ENCODE measurements around the gene DCAF15. TPM values are rescaled to one million over a fixed set of nuclear protein-coding genes. Genes with fewer than 3 reads are reported as not detected.

The DCAF15 gene
- total and polyA plus RNA-seq, 2 donors (not counting 3 experiments of a cell fraction or from before 2014, with no cell fraction given) = 41.9 to 42.4 TPM

GRCh38 chr19:13942023-13942684 is 10.2 kb upstream of the DCAF15 start:
- TF ChIP-seq POLR2AphosphoS5 (IDR thresholded peaks at IDR 0.05; ENCODE audit: insufficient read depth, low read depth, low read length) = no peak
- TF ChIP-seq MAX (IDR thresholded peaks at IDR 0.05; ENCODE audit: insufficient read depth, insufficient read length) = no peak
- ChIA-PET POLR2A (no interaction called here), CTCF (interaction anchor here (1.2 kb wide), 1 partner anchor 10 kb away, joined by 4 read pairs; no protein-coding TSS in a partner anchor)
- H3K27ac ChIP-seq (ENCODE audit: insufficient read depth, low read depth, low read length) = no peak overlapping the region
- H3K79me2 ChIP-seq (ENCODE audit: control insufficient read depth, insufficient read depth, low read length) = no peaks in the 10 kb centered on the region
- intact Hi-C loops (cut with micrococcal nuclease) (no loop called here), dilution Hi-C loops (cut with MboI; ENCODE audit: extremely low pct_ligation_motif_present, low sequenced_read_pairs) (no loop called here)
- no peak overlapping the region for H2AFZ ChIP-seq (ENCODE audit: low read depth, low read length)
- no peak for FAIRE-seq
- H3K4me1 ChIP-seq (ENCODE audit: control insufficient read depth, extremely low read depth, insufficient read depth, low read length) = no peaks in the 10 kb centered on the region
- H3K9ac ChIP-seq (replicated peaks; ENCODE audit: extremely low read depth, insufficient read depth, low read length) = no peak overlapping the region
- H3K27me3 ChIP-seq (ENCODE audit: control insufficient read depth in 2 of 2, insufficient read depth in 2 of 2, low read length in 2 of 2) = peaks cover 0 to 3% of the 10 kb centered on the region in 2 experiments
- H3K36me3 ChIP-seq (ENCODE audit: control insufficient read depth in 2 of 2, extremely low read depth in 1 of 2, insufficient read depth in 2 of 2, low read length in 2 of 2) = no peaks in the 10 kb centered on the region
- no peaks in the 10 kb centered on the region for H4K20me1 ChIP-seq (replicated peaks; ENCODE audit: control insufficient read depth, extremely low read depth, insufficient read depth, low read length)
- H3K4me3 ChIP-seq (replicated peaks in 1 of 3; ENCODE audit: insufficient read depth in 1 of 3, low read depth in 1 of 3, low read length in 3 of 3) = no peak overlapping the region
- H3K4me2 ChIP-seq (ENCODE audit: insufficient read depth, low read length) = no peak overlapping the region
- no peaks in the 10 kb centered on the region for H3K9me3 ChIP-seq (replicated peaks; ENCODE audit: control insufficient read depth, insufficient read depth, low read length)
- BruUV-seq (replicated peaks) = no TSS peak
- no peaks in the 10 kb centered on the region for H3K9me1 ChIP-seq (replicated peaks; ENCODE audit: control insufficient read depth, extremely low read depth, insufficient read depth, low read length)
- peak; percentile 13 for DNase-seq (ENCODE audit: low read depth, low spot score)

DNA sequence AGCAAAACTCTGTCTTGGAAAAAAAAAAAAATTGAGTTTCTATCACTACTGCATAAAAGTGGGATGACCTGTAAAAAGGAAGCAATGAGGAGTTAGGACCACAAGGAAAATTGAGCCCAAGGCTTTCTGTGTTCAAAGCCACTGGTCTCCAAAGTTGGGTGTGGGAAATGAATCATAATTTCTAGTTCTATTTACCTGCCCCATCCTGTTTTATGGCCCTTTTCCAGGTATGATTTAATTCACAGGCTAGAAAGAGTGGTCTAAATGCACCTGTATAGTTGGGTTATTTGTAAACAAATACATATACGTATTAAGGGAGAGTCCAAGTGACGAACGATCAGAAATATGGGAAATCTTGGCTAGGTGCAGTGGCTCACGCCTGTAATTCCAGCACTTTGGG is 5.9 kb upstream of the DCAF15 start:
- Histone ChIP-seq H3K4me1 (ENCODE audit: control insufficient read depth, extremely low read depth, insufficient read depth, low read length) (no peaks in the 10 kb centered on the region), H3K9me3 (replicated peaks; ENCODE audit: control insufficient read depth, insufficient read depth, low read length) (no peaks in the 10 kb centered on the region), H3K79me2 (ENCODE audit: control insufficient read depth, insufficient read depth, low read length) (no peaks in the 10 kb centered on the region), H3K4me2 (ENCODE audit: insufficient read depth, low read length) (no peak overlapping the region), H3K4me3 (replicated peaks in 1 of 3; ENCODE audit: insufficient read depth in 1 of 3, low read depth in 1 of 3, low read length in 3 of 3) (no peak overlapping the region), H3K9me1 (replicated peaks; ENCODE audit: control insufficient read depth, extremely low read depth, insufficient read depth, low read length) (no peaks in the 10 kb centered on the region), H4K20me1 (replicated peaks; ENCODE audit: control insufficient read depth, extremely low read depth, insufficient read depth, low read length) (no peaks in the 10 kb centered on the region), H3K9ac (replicated peaks; ENCODE audit: extremely low read depth, insufficient read depth, low read length) (no peak overlapping the region), H3K27me3 (ENCODE audit: control insufficient read depth in 2 of 2, insufficient read depth in 2 of 2, low read length in 2 of 2) (no peaks in the 10 kb centered on the region), H3K27ac (ENCODE audit: insufficient read depth, low read depth, low read length) (no peak overlapping the region), H2AFZ (ENCODE audit: low read depth, low read length) (no peak overlapping the region), H3K36me3 (ENCODE audit: control insufficient read depth in 2 of 2, extremely low read depth in 1 of 2, insufficient read depth in 2 of 2, low read length in 2 of 2) (no peaks in the 10 kb centered on the region)
- BruUV-seq (replicated peaks) = no TSS peak
- FAIRE-seq = no peak
- DNase-seq (ENCODE audit: low read depth, low spot score) = no peak
- POLR2A ChIA-PET = no interaction called here
- dilution Hi-C loops (cut with MboI; ENCODE audit: extremely low pct_ligation_motif_present, low sequenced_read_pairs) (no loop called here), intact Hi-C loops (cut with micrococcal nuclease) (no loop called here)
- TF ChIP-seq MAX (IDR thresholded peaks at IDR 0.05; ENCODE audit: insufficient read depth, insufficient read length) (no peak), MYC (IDR thresholded peaks at IDR 0.05; ENCODE audit: low read depth, low read length) (no peak), POLR2AphosphoS5 (IDR thresholded peaks at IDR 0.05; ENCODE audit: insufficient read depth, low read depth, low read length) (no peak), JUN (IDR thresholded peaks at IDR 0.05; ENCODE audit: borderline replicate concordance, insufficient read depth, insufficient read length, low read depth) (no peak), POLR2A (IDR thresholded peaks at IDR 0.05; ENCODE audit: low read depth, low read length) (no peak), GATA2 (IDR thresholded peaks at IDR 0.05; ENCODE audit: insufficient read depth, insufficient read length, low read depth, low read length) (no peak), FOS (IDR thresholded peaks at IDR 0.05; ENCODE audit: borderline replicate concordance, insufficient read depth, low read length) (no peak), EZH2 (IDR thresholded peaks at IDR 0.05; ENCODE audit: borderline replicate concordance, low read depth, low read length, severe bottlenecking) (no peak)
- TF ChIP-seq, protein P1, sequence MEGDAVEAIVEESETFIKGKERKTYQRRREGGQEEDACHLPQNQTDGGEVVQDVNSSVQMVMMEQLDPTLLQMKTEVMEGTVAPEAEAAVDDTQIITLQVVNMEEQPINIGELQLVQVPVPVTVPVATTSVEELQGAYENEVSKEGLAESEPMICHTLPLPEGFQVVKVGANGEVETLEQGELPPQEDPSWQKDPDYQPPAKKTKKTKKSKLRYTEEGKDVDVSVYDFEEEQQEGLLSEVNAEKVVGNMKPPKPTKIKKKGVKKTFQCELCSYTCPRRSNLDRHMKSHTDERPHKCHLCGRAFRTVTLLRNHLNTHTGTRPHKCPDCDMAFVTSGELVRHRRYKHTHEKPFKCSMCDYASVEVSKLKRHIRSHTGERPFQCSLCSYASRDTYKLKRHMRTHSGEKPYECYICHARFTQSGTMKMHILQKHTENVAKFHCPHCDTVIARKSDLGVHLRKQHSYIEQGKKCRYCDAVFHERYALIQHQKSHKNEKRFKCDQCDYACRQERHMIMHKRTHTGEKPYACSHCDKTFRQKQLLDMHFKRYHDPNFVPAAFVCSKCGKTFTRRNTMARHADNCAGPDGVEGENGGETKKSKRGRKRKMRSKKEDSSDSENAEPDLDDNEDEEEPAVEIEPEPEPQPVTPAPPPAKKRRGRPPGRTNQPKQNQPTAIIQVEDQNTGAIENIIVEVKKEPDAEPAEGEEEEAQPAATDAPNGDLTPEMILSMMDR (IDR thresholded peaks at IDR 0.05; ENCODE audit: extremely low read depth in 1 of 2, insufficient read depth in 1 of 2, low read depth in 1 of 2, low read length in 2 of 2) = no peak
- CTCF ChIA-PET = no interaction called here
